Keratinocyte (primary cell): ENCODE measurements around the gene SUPT16H.

Experiments
- CTCF ChIP-seq, 3 experiments: IDR thresholded peaks in 1 of 3; conservative IDR thresholded peaks in 1 of 3; optimal IDR thresholded peaks in 1 of 3; 2 replicates in 2 of 3; 3 replicates in 1 of 3; pipeline versions ENCODE3 to v1.5.1; 2011; ENCODE audit warnings: low read length in 3 of 3, mild to moderate bottlenecking in 3 of 3, moderate library complexity in 2 of 3, control low read depth in 1 of 3, inconsistent platforms in 1 of 3; ENCODE audit not compliant: insufficient read depth in 2 of 3; ENCODE audit errors: extremely low read depth in 1 of 3
- EZH2 ChIP-seq: IDR thresholded peaks from one replicate; pipeline ENCODE4 v1.6.1; 2012; ENCODE audit warnings: inconsistent platforms, mild to moderate bottlenecking, low read length, moderate library complexity

GRCh38 chr14:21317398-21317797 lies 66.4 kb downstream of the SUPT16H start:
- TF ChIP-seq CTCF (optimal IDR thresholded peaks at IDR 0.05 in 1 of 3, IDR thresholded peaks at IDR 0.05 in 1 of 3, conservative IDR thresholded peaks at IDR 0.05 in 1 of 3; ENCODE audit: extremely low read depth in 1 of 3, insufficient read depth in 2 of 3, low read length in 3 of 3) (no peak), EZH2 (no peak)
